ENCODE results near the gene ZNF318.
A peak's percentile ranks its signal among the peaks of the same experiment; 100 is the strongest.

DNA sequence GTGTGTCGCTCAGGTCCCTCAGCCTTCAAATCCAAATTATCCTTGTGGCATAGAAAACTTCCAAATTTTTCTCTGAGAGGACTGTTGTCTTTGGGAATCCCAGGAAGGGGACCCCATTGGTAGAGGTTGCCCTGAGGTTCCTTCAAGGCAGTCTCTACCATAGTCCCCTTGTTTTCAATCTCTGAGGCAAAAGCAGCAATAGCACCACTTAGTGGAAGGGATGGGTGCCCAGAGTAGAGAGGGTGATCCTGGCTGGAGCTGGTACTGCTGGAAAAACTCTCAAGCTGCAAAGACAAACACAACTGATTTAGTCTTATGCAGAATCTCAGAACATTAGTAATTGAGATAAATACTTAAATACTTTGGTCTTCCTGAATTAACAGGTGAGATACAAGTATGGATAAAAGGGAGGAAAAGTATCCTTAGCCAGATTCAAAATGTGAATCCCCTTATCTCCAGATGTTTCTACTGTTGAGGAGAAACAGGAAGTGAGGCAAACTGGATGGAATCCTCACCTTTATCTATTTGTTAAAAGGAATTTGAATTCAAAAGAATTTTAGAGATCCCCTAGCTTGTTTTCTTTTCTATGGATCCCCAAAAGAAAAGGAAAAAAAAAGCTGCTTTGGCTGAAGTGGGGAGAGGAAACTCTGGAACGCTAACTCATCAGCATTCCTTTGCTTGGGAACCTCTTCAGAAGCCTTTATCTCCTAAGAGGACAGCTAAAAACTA, 13.4 kb downstream of the ZNF318 start:
- TF ChIP-seq, protein P1, sequence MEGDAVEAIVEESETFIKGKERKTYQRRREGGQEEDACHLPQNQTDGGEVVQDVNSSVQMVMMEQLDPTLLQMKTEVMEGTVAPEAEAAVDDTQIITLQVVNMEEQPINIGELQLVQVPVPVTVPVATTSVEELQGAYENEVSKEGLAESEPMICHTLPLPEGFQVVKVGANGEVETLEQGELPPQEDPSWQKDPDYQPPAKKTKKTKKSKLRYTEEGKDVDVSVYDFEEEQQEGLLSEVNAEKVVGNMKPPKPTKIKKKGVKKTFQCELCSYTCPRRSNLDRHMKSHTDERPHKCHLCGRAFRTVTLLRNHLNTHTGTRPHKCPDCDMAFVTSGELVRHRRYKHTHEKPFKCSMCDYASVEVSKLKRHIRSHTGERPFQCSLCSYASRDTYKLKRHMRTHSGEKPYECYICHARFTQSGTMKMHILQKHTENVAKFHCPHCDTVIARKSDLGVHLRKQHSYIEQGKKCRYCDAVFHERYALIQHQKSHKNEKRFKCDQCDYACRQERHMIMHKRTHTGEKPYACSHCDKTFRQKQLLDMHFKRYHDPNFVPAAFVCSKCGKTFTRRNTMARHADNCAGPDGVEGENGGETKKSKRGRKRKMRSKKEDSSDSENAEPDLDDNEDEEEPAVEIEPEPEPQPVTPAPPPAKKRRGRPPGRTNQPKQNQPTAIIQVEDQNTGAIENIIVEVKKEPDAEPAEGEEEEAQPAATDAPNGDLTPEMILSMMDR (IDR thresholded peaks at IDR 0.05; ENCODE audit: low read length), result peak; percentile 23; the same call in 1 of the 2 replicates
- TF ChIP-seq EZH2 (optimal IDR thresholded peaks at IDR 0.05; ENCODE audit: low read depth, low read length) (no peak), EZH2phosphoT487 (IDR thresholded peaks at IDR 0.05; ENCODE audit: low read length) (no peak)

Data from MM.1S (cell line).